HepG2 (cell line): ENCODE measurements around the gene CPS1. TPM values are rescaled to one million over a fixed set of nuclear protein-coding genes. Genes with fewer than 3 reads are reported as not detected.
A peak's percentile ranks its signal among the peaks of the same experiment; 100 is the strongest.

Experiments
- ATM ChIP-seq: fragments of 450-650 bp; IDR thresholded peaks from 2 replicates; pipeline ENCODE4 v1.7.1; 2017; ENCODE audit warnings: mild to moderate bottlenecking, borderline replicate concordance
- EED ChIP-seq: sonication (generic); formaldehyde crosslinking; IDR thresholded peaks from 2 replicates; pipeline ENCODE4 v1.5.0; 2020; ENCODE audit warnings: mild to moderate bottlenecking, missing genetic modification reagents
- FOXA1 ChIP-seq, 2 experiments: fragments of 450-650 bp in 1 of 2; sonication (generic) in 1 of 2; formaldehyde crosslinking in 1 of 2; IDR thresholded peaks; 2 replicates each; pipeline versions ENCODE4 v1.4.0 to v1.6.1; 2016 to 2020; ENCODE audit warnings: missing genetic modification reagents in 1 of 2
- GABPA ChIP-seq, 2 experiments: IDR thresholded peaks; 2 replicates each; pipeline ENCODE4 v1.6.1; 2011 to 2016; ENCODE audit warnings: low read depth in 2 of 2, low read length in 1 of 2, missing biosample characterization in 1 of 2, missing genetic modification characterization in 1 of 2
- HIVEP1 ChIP-seq: sonication (generic); formaldehyde crosslinking; IDR thresholded peaks from 2 replicates; pipeline ENCODE4 v1.4.0; 2020; ENCODE audit warnings: mild to moderate bottlenecking, missing genetic modification reagents
- IKZF1 ChIP-seq: fragments of 450-650 bp; IDR thresholded peaks from 2 replicates; pipeline ENCODE4 v1.7.1; 2016
- RFX1 ChIP-seq: fragments of 450-650 bp; IDR thresholded peaks from 2 replicates; pipeline ENCODE4 v1.6.1; 2017
- RXRA ChIP-seq: sonication (generic); formaldehyde crosslinking; IDR thresholded peaks from 2 replicates; pipeline ENCODE4 v1.5.1; 2020; ENCODE audit warnings: missing genetic modification reagents
- SNAI1 ChIP-seq: sonication (generic); formaldehyde crosslinking; IDR thresholded peaks from 2 replicates; pipeline ENCODE4 v1.5.0; 2020; ENCODE audit warnings: mild to moderate bottlenecking, missing genetic modification reagents, borderline replicate concordance
- TMF1 ChIP-seq: sonication (generic); formaldehyde crosslinking; IDR thresholded peaks from 2 replicates; pipeline ENCODE4 v1.8.1; 2022; ENCODE audit warnings: low read depth, missing genetic modification reagents
- ZFP62 ChIP-seq: sonication (generic); formaldehyde crosslinking; IDR thresholded peaks from 2 replicates; pipeline ENCODE4 v1.4.0; 2020; ENCODE audit warnings: missing genetic modification reagents
- ZNF138 ChIP-seq: sonication (generic); formaldehyde crosslinking; IDR thresholded peaks from 2 replicates; pipeline ENCODE4 v1.5.0; 2020; ENCODE audit warnings: mild to moderate bottlenecking, low read depth, missing genetic modification reagents
- ZSCAN21 ChIP-seq: sonication (generic); formaldehyde crosslinking; IDR thresholded peaks from 2 replicates; pipeline ENCODE4 v1.8.0; 2022; ENCODE audit warnings: mild to moderate bottlenecking, missing genetic modification reagents, moderate library complexity, borderline replicate concordance
- polyA plus RNA-seq, 8 experiments: library from polyadenylated mRNA; depleted of rRNA in 3 of 8; stranded (reverse) in 7 of 8; unstranded in 1 of 8; fragments of >200 nt; fragmentation: Illumina TruSeq in 4 of 8; extraction: Trizol in 4 of 8; gene quantifications; 2 replicates each; pipeline versions ENCODE4 v1.2.1 to v1.2.3, GENCODE V29; 2011 to 2016; ENCODE audit warnings: low read depth in 4 of 8, missing spikeins in 1 of 8, mixed read lengths in 1 of 8; ENCODE audit not compliant: insufficient read depth in 1 of 8
- total RNA-seq, 5 experiments: library from RNA; depleted of rRNA; stranded (reverse); fragments of >200 nt; fragmentation: Illumina TruSeq; extraction: Trizol; gene quantifications; 2 replicates each; pipeline ENCODE4 v1.2.3, GENCODE V29; 2016; ENCODE audit warnings: low read depth in 1 of 5
- TF ChIP-seq, protein P1 (sequence below): sonication (generic); formaldehyde crosslinking; conservative IDR thresholded peaks from 2 replicates; pipeline ENCODE4 v1.4.0; 2020; ENCODE audit warnings: missing genetic modification reagents
- TF ChIP-seq, protein P2 (sequence below): sonication (generic); formaldehyde crosslinking; IDR thresholded peaks from 2 replicates; pipeline ENCODE4 v1.4.0; 2020; ENCODE audit warnings: missing genetic modification reagents
- TF ChIP-seq, protein P3 (sequence below): sonication (generic); formaldehyde crosslinking; IDR thresholded peaks from 2 replicates; pipeline ENCODE4 v1.4.0; 2020; ENCODE audit warnings: missing genetic modification reagents
- TF ChIP-seq, protein P4 (sequence below): sonication (generic); formaldehyde crosslinking; conservative IDR thresholded peaks from 2 replicates; pipeline ENCODE4 v1.4.0; 2020; ENCODE audit warnings: mild to moderate bottlenecking, missing genetic modification reagents, moderate library complexity
- TF ChIP-seq, protein P5 (sequence below): sonication (generic); formaldehyde crosslinking; IDR thresholded peaks from 2 replicates; pipeline ENCODE4 v1.8.0; 2022; ENCODE audit warnings: mild to moderate bottlenecking, missing genetic modification reagents, moderate library complexity

CPS1 gene
- total and polyA plus RNA-seq, 2 of the 13 experiments (the other 11 are each of a cell fraction or from before 2014, with no cell fraction given) = 24.4 to 51.7 TPM

DNA sequence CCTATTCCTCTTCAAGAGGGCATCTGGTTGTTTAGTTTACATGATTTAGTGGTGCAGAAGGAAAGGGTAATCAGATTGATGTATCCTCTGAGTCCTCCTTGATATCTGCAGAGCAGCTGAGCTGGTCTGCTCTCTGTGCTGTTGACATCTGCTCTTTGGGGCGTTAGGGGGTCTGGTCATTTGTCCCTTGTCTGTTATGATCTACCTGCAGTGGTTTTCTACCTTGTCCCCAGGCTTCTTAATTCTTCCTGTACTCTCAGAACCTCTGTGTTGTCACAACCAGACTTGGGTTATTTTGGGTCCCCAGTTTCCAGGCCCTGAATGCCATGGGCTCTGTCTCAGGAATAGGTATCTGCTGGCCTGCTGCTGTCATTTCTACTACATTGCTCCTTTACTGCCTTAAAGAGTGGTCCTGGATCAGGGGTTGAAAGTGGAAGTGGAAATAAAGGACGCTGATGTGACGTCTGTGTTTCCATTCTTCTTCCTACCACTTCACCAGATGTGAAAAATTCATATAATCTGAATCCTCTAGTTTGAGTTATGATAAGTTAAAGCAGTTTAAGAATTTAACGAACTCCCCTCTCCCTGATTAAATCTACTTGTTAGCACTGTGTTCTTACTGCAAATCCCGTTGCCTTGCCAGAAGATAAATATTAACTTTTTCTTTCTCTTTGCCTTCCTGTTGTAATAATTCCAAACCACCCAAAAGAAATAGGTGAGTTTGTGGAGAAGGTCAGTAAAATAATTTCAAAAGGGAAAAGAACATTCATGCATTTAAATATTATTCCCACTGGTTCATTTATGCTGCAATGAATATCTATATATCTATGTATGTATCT is 16.6 kb upstream of the CPS1 start (continued):
- TF ChIP-seq, protein P1, sequence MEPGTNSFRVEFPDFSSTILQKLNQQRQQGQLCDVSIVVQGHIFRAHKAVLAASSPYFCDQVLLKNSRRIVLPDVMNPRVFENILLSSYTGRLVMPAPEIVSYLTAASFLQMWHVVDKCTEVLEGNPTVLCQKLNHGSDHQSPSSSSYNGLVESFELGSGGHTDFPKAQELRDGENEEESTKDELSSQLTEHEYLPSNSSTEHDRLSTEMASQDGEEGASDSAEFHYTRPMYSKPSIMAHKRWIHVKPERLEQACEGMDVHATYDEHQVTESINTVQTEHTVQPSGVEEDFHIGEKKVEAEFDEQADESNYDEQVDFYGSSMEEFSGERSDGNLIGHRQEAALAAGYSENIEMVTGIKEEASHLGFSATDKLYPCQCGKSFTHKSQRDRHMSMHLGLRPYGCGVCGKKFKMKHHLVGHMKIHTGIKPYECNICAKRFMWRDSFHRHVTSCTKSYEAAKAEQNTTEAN (CRISPR knock-in tag) = no peak
- TF ChIP-seq RFX1 = no peak
- TF ChIP-seq RXRA (CRISPR knock-in tag) = no peak
- TF ChIP-seq, protein P2, sequence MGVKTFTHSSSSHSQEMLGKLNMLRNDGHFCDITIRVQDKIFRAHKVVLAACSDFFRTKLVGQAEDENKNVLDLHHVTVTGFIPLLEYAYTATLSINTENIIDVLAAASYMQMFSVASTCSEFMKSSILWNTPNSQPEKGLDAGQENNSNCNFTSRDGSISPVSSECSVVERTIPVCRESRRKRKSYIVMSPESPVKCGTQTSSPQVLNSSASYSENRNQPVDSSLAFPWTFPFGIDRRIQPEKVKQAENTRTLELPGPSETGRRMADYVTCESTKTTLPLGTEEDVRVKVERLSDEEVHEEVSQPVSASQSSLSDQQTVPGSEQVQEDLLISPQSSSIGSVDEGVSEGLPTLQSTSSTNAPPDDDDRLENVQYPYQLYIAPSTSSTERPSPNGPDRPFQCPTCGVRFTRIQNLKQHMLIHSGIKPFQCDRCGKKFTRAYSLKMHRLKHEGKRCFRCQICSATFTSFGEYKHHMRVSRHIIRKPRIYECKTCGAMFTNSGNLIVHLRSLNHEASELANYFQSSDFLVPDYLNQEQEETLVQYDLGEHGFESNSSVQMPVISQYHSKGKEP (CRISPR knock-in tag) = no peak
- no peak for TF ChIP-seq ATM
- TF ChIP-seq GABPA (IDR thresholded peaks at IDR 0.05; ENCODE audit: low read depth, low read length) = no peak
- 0 out of 2 replicates have a peak, but pooled peaks have one; percentile 25 for TF ChIP-seq GABPA (CRISPR knock-in tag; IDR thresholded peaks at IDR 0.05; ENCODE audit: low read depth)
- no peak for TF ChIP-seq HIVEP1 (CRISPR knock-in tag)
- TF ChIP-seq, protein P3, sequence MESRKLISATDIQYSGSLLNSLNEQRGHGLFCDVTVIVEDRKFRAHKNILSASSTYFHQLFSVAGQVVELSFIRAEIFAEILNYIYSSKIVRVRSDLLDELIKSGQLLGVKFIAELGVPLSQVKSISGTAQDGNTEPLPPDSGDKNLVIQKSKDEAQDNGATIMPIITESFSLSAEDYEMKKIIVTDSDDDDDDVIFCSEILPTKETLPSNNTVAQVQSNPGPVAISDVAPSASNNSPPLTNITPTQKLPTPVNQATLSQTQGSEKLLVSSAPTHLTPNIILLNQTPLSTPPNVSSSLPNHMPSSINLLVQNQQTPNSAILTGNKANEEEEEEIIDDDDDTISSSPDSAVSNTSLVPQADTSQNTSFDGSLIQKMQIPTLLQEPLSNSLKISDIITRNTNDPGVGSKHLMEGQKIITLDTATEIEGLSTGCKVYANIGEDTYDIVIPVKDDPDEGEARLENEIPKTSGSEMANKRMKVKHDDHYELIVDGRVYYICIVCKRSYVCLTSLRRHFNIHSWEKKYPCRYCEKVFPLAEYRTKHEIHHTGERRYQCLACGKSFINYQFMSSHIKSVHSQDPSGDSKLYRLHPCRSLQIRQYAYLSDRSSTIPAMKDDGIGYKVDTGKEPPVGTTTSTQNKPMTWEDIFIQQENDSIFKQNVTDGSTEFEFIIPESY = no peak
- no peak for TF ChIP-seq SNAI1 (CRISPR knock-in tag)
- TF ChIP-seq ZNF138 (CRISPR knock-in tag) = no peak
- no peak for TF ChIP-seq ZSCAN21 (CRISPR knock-in tag)
- TF ChIP-seq EED = no peak
- TF ChIP-seq ZFP62 = no peak
- no peak for TF ChIP-seq IKZF1
- TF ChIP-seq, protein P4, sequence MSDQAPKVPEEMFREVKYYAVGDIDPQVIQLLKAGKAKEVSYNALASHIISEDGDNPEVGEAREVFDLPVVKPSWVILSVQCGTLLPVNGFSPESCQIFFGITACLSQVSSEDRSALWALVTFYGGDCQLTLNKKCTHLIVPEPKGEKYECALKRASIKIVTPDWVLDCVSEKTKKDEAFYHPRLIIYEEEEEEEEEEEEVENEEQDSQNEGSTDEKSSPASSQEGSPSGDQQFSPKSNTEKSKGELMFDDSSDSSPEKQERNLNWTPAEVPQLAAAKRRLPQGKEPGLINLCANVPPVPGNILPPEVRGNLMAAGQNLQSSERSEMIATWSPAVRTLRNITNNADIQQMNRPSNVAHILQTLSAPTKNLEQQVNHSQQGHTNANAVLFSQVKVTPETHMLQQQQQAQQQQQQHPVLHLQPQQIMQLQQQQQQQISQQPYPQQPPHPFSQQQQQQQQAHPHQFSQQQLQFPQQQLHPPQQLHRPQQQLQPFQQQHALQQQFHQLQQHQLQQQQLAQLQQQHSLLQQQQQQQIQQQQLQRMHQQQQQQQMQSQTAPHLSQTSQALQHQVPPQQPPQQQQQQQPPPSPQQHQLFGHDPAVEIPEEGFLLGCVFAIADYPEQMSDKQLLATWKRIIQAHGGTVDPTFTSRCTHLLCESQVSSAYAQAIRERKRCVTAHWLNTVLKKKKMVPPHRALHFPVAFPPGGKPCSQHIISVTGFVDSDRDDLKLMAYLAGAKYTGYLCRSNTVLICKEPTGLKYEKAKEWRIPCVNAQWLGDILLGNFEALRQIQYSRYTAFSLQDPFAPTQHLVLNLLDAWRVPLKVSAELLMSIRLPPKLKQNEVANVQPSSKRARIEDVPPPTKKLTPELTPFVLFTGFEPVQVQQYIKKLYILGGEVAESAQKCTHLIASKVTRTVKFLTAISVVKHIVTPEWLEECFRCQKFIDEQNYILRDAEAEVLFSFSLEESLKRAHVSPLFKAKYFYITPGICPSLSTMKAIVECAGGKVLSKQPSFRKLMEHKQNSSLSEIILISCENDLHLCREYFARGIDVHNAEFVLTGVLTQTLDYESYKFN (CRISPR knock-in tag) = peak; percentile 54
- TF ChIP-seq, protein P5, sequence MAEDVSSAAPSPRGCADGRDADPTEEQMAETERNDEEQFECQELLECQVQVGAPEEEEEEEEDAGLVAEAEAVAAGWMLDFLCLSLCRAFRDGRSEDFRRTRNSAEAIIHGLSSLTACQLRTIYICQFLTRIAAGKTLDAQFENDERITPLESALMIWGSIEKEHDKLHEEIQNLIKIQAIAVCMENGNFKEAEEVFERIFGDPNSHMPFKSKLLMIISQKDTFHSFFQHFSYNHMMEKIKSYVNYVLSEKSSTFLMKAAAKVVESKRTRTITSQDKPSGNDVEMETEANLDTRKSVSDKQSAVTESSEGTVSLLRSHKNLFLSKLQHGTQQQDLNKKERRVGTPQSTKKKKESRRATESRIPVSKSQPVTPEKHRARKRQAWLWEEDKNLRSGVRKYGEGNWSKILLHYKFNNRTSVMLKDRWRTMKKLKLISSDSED (CRISPR knock-in tag) = no peak
- no peak for TF ChIP-seq TMF1 (CRISPR knock-in tag)
- no peak for TF ChIP-seq FOXA1 (IDR thresholded peaks at IDR 0.05)
- TF ChIP-seq FOXA1 (CRISPR knock-in tag; IDR thresholded peaks at IDR 0.05) = no peak
